HK-2 (cell line): ENCODE data around the gene PTPN20.

ENCODE experiments used
- DNase-seq: peaks from one replicate; pipeline ENCODE4 v3.0.0-alpha.2; 2018; ENCODE audit not compliant: unreplicated experiment

The PTPN20 gene

DNA sequence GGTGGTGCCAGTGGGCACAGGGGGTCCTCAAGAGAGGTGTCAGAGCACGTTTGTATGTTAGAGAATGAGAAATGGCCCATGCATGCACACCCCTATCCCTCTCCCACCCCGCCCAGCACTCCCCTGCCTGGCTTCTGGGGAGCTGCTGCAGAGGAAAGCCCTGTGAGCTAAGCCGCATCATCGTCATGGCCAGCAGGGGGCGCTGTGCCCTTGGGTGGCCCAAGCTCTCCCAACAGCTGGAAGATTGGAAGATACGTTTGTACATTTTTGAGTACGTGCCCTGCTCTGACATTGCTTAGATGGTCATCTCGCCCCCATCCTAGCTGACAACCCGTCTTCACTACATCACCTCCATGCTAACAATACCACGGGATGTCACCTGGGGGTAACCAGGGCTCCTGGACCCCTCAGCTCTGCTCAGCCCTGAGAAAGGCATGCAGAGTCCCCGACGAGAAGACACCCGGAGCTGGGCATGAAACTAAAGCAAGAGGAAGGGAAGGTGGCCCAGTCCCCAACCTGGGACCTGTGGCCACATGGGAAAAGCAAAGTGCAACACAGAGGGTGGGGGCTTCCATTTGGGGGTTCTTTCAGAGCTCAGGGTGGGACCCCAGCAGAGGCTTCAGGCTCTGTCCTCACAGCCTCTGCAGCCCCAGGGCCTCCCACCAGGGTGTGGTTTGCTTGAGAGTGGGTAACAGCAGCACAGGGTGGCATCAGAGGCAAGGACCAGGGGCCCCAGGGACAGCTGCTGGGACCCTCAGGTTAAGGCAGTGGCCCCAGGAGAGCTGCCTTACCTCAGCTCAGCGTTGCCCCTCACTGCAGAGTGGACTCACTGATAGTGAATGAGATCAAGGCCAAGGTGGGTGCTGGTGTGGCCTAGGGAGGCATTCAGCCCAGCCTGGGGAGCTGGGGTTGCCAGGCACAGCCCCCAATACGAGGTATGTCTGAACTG, 136.6 kb downstream of the PTPN20 start:
- peak; percentile 79 for DNase-seq

DNA sequence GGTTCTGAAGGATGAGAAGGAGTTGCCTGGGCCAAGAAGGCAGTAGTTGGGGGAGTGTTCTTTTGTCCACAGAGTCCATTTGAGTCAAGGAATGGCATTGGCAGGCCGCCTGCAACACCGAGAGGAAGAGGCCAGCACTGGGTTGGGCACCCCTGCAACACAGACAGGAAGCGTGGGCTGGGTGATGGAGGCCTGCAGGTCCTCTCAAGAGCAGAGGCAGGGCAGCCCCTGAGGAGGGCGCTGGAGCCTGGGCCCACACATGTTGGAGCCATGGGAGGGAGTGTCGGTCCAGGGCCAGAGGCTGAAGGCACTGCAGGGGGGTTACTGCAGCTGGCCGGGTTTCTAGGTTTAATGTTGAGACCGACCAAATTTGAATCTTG, 137.3 kb downstream of the PTPN20 start:
- no peak for DNase-seq

DNA sequence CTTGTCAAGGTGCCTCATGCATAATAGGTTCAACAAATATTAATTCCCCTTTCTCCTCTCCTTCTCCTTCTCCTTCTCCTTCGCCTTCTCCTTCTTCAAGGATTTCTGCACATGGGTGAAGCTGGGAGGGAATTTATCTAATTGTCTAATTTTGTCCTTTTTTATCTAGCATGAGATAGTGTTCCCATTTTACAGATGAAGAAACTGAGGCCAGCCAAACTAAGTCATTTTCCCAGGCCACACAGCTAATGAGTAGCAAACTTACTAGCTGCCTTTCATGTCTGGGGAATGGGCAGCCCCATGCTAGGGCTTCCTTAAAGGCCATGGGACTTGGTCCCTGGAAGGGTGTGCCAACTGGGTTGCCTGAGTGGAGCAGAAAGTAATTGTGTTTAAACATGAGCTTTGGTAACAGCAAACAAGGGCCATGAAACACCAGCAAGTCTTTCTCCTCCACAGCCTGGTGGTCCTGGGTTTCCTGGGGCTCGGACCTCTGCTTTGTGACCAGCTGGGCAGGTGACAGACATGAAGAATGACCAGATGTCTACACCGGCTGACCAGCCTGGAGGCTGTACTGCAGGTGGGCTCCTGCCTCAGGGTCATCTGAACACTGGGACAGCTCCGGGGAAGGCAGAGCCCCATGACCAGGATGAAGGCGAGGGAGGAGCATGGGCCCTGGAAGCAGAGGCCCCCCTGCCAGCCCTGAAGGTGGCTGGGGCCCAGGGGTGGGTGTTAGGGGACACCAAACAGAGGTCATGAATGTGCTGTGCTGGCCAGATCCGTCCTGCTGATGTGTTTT, 138.0 kb downstream of the PTPN20 start:
- DNase-seq, result no peak

DNA sequence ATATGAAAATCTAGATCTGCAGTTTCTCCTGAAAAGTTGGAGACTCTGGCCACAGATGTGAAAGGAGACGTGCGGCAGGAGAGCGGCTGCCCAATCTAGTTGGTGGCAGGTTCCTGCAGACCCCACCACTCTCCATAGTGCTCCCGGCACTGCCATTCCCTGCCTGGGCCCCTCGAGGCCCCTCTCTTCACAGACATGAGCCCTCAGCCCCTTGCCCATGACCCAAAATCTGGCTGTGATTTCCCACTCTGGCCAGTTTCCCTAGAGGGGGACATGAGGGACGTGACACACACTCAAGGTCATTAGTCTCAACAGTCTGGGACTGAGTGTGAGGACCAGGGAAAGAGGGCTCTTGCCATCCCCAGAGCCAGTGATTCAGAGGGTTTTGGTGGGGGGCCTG, 138.7 kb downstream of the PTPN20 start:
- no peak for DNase-seq

DNA sequence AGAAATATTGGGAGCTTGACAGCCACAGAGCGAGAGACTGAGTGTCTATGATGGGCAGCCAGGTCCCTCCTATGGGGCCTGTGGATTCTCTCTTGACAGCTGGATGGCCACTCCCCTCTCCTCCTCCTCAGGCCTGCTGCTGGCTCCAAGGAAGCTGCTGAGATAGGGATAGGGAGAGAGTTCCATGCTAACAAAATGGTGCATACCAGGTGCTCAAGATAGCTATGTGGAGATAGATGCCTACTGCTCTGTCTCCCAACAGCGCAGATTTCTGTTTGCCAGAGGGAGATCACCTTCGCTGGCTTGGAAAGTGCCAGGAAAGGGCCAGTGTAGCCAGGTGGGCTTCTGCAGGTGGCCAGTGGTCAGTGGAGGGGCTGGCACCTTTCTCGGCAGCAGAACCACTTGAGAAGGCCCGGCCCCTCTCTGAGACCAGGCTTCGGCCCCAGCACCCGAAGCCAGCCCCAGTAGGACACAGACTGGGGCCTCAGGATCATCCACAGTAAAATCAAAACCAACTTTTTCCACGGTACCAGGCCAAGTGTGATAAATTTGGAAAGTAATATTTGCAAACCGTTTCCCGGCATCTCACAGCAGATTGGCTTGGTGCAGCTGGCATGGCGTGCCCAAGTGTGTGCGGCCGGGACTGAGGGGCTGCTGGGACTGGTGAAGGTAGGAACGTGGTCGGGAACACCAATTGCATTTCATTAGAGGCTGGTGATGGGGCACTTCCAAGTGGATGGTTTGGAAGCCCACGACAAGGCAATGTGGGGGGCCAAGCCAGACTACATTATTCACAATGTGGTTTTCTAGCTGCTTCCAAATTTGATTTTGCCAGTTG, 139.6 kb downstream of the PTPN20 start:
- no peak for DNase-seq

DNA sequence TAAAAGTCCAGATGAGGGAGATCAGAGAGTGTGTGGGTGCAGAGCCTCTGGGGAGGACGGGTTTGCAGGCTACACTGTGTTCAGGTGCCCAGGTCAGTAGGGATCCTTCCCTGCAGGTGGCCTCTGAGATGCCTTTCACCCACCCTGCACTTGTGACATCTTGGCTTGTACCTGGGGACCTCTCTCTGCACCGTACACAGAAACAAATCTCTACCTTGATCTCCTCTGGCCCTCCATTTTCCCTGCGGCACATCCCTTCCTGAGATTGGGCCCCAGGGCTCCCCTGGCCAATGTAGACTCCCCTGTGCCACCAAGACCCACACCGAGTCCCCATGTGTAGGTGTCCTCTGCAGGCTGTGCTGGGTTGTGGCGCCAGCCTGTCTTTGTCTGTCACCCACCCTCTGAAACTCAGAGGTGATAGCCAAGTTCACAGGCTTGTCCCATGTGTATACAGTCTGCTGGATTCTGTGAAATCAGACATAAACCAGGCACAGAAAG, 140.6 kb downstream of the PTPN20 start:
- no peak for DNase-seq
